Neural cell (in vitro differentiated cells): ENCODE measurements around the gene STAG2.

Experiments
- EZH2 ChIP-seq: fragments of 200-600, 300-800 bp; shearing (Covaris generic), sonication (generic); IDR thresholded peaks from 2 replicates; pipeline ENCODE4 v1.6.1; 2014; ENCODE audit warnings: antibody characterized with exemption, low read length, borderline replicate concordance, mild to moderate bottlenecking; ENCODE audit not compliant: insufficient read depth, poor library complexity, severe bottlenecking
- POLR2AphosphoS5 ChIP-seq: IDR thresholded peaks from 2 replicates; pipeline ENCODE4 v1.6.1; 2012
- SMC3 ChIP-seq: fragments of 450-650 bp; conservative IDR thresholded peaks from 2 replicates; pipeline ENCODE4 v1.6.1; 2014; ENCODE audit warnings: antibody characterized with exemption, mild to moderate bottlenecking, moderate library complexity; ENCODE audit not compliant: poor library complexity
- TF ChIP-seq, protein P1 (sequence below): fragments of 450-650 bp; IDR thresholded peaks from 2 replicates; pipeline ENCODE4 v1.5.1; 2014; ENCODE audit warnings: antibody characterized with exemption, mild to moderate bottlenecking, moderate library complexity; ENCODE audit not compliant: poor library complexity, severe bottlenecking

DNA sequence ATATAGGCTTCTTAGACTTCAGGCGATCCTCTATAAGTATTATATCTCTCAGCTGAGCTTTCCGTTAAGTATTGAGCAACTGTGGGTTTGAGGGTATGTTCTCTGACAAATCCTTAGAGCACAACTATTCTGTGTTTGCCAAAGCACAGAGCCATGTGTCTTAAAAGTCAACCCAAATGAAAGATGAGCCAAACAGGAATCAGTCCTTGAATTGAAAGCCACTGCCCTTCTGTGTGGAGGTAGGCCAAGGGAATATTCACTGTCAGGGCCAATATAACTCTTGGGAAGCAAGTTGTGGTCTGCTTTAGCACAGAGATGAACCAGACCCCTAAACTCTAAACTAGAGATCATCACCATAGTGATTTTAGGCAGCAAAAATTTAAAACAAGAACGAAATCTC, 164.0 kb downstream of the STAG2 start:
- TF ChIP-seq, protein P1, sequence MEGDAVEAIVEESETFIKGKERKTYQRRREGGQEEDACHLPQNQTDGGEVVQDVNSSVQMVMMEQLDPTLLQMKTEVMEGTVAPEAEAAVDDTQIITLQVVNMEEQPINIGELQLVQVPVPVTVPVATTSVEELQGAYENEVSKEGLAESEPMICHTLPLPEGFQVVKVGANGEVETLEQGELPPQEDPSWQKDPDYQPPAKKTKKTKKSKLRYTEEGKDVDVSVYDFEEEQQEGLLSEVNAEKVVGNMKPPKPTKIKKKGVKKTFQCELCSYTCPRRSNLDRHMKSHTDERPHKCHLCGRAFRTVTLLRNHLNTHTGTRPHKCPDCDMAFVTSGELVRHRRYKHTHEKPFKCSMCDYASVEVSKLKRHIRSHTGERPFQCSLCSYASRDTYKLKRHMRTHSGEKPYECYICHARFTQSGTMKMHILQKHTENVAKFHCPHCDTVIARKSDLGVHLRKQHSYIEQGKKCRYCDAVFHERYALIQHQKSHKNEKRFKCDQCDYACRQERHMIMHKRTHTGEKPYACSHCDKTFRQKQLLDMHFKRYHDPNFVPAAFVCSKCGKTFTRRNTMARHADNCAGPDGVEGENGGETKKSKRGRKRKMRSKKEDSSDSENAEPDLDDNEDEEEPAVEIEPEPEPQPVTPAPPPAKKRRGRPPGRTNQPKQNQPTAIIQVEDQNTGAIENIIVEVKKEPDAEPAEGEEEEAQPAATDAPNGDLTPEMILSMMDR, result no peak
- no peak for TF ChIP-seq SMC3
- no peak for TF ChIP-seq POLR2AphosphoS5
- TF ChIP-seq EZH2, result no peak
